PC-3 (cell line): ENCODE measurements around the gene LSMEM2.

Source experiments
- EZH2 ChIP-seq: fragments of 300-600 bp; sonication (generic); IDR thresholded peaks from one replicate; pipeline ENCODE4 v1.6.1; 2017; ENCODE audit warnings: antibody characterized with exemption, mild to moderate bottlenecking, low read length; ENCODE audit not compliant: unreplicated experiment
- EZH2phosphoT487 ChIP-seq: fragments of 300-600 bp; sonication (generic); IDR thresholded peaks from 2 replicates; pipeline ENCODE4 v1.6.1; 2018; ENCODE audit warnings: mild to moderate bottlenecking, antibody characterized with exemption, low read length, borderline replicate concordance
- TF ChIP-seq, protein P1 (sequence below): fragments of 300-600 bp; sonication (generic); conservative IDR thresholded peaks from 2 replicates; pipeline ENCODE4 v1.5.1; 2017; ENCODE audit warnings: antibody characterized with exemption, low read depth, mild to moderate bottlenecking, low read length

DNA sequence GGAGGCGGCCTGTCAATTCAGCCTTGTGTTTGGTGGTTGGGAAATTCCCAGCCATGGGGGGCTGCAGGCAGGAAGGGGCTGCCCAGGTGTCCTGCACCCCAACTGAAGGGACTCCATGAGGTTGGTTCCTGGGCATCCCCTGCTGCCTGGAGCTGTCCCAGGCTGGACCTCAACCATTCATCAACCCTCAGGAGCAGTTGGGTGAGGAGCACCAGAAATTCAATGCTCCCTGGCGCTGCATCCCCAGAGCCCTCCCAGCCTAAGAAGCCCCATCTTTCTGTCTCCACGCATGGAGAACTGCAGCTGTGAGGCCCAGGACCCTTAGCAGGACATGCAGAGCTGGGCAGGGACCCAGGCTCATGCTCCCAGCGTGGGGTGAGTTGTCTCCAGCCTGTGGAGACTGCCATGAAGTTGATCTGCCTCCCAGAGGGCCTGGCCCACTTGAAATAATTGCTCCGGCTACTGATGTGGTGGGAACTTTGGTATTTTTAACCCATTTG is 17.9 kb upstream of the LSMEM2 start:
- TF ChIP-seq, protein P1, sequence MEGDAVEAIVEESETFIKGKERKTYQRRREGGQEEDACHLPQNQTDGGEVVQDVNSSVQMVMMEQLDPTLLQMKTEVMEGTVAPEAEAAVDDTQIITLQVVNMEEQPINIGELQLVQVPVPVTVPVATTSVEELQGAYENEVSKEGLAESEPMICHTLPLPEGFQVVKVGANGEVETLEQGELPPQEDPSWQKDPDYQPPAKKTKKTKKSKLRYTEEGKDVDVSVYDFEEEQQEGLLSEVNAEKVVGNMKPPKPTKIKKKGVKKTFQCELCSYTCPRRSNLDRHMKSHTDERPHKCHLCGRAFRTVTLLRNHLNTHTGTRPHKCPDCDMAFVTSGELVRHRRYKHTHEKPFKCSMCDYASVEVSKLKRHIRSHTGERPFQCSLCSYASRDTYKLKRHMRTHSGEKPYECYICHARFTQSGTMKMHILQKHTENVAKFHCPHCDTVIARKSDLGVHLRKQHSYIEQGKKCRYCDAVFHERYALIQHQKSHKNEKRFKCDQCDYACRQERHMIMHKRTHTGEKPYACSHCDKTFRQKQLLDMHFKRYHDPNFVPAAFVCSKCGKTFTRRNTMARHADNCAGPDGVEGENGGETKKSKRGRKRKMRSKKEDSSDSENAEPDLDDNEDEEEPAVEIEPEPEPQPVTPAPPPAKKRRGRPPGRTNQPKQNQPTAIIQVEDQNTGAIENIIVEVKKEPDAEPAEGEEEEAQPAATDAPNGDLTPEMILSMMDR = no peak
- TF ChIP-seq EZH2phosphoT487 (no peak), EZH2 (no peak)
